GM19395 (cell line): ENCODE results near the gene KRTAP1-1.
"Not testable (repeated sequence)": the region's sequence is repeated elsewhere in the genome, so short reads cannot be mapped to it uniquely, and the experiment has no call there.

Experiments
- ATAC-seq: cut with Tn5 transposase; IDR thresholded peaks from one replicate; pipeline ENCODE4 v1.9.1; 2021; ENCODE audit warnings: mild to moderate bottlenecking, moderate library complexity; ENCODE audit not compliant: unreplicated experiment

Gene KRTAP1-1

DNA sequence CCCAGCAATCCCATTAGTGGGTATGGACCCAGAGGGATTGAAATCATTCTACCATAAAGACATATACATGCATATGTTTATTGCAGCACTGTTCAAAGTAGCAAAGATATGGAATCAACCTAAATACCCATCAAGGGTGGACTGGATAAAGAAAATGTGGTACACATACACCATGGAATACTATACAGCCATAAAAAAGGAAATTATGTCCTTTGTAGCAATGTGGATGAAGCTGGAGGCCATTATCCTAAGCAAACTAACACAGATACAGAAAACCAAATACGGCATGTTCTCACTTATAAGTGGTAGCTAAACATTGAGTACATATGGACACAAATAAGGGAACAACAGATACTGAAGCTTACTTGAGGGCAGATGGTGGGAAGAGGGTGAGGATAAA lies 16.3 kb upstream of the KRTAP1-1 start:
- ATAC-seq: no peak

GRCh38 chr17:41055130-41055529 lies 13.9 kb upstream of the KRTAP1-1 start, which contains the start of gene KRTAP2-2:
Gene KRTAP2-2 (minus strand): TSS chr17:41055230. CDS start chr17:41055211, 19 bp downstream.
- ATAC-seq: not testable (repeated sequence)

DNA sequence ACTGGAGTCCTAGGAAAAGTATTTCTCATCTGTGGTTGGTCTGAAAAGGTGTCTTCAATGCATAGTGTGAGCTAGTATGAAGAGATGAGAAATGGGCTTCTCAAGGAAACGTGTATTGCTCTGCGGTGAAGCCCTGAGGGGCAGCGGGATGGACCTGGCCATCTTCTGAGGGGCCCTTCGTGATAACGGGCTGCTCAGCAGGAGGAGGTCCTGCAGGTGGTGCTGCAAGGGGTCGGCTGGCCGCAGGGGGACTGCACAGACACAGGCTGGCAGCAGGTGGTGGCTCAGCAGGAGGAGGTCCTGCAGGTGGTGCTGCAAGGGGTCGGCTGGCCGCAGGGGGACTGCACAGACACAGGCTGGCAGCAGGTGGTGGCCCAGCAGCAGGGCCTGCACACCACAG lies 13.3 kb upstream of the KRTAP1-1 start:
- ATAC-seq: not testable (repeated sequence)

DNA sequence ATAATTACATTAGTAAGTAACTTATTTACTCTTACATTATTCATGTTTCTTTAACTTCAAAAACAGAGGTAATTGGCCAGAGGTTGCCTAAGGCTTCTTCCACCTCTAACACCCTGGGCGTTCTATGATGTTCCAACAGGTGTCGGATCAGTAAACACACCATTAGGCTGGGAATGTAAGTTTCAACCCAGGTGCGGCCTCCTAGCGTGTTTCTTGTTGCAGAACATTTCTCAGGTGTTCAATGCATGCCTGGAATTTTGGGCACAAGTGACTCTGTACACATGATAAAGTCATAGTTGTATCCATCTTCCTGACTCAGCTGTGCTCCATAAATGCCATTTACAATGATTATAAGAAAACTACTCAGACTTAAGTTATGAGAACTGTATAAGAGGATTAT lies 12.8 kb upstream of the KRTAP1-1 start:
- ATAC-seq: no peak

DNA sequence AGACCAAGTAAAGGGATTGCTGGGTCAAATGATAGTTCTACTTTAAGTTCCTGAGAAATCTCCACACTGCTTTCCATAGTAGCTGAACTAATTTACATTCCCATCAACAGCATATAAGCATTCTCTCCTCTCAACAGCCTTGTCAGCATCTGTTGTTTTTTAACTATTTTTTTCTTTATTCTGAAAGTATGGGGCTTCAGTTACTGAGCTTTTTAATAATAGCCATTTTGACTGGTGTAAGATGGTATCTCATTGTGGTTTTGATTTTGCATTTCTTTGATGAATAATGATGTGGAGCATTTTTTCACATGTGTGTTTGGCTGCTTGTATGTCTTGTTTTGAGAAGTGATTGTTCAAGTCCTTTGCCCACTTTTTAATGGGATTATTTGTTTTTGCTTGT lies 11.3 kb upstream of the KRTAP1-1 start:
- ATAC-seq: no peak

DNA sequence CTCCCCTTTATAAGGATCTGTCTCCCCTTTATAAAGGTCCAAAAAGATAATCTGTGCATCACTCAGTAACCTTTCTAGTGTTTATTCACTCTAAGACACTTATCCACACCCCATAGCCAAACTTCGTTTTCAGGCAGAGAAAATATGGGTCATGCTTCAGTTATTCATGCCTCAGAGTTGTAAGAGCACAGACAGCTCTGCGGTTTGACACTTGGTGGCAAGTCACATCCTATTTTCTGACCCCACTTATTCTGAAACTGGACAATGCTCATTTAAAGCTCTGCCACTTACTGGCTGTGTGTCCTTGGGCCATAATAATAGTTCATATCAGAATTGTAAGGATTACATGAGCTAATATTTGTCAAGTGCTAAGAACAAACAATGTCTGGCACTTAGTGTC lies 7.9 kb upstream of the KRTAP1-1 start:
- no peak for ATAC-seq

GRCh38 chr17:41048441-41048840 lies 7.2 kb upstream of the KRTAP1-1 start:
- ATAC-seq: no peak

GRCh38 chr17:41046735-41047465 lies 5.7 kb upstream of the KRTAP1-1 start, which contains the start of gene KRTAP2-1:
Gene KRTAP2-1 (minus strand): TSS chr17:41047316. CDS start chr17:41047267, 49 bp downstream.
- ATAC-seq: not testable (repeated sequence)

DNA sequence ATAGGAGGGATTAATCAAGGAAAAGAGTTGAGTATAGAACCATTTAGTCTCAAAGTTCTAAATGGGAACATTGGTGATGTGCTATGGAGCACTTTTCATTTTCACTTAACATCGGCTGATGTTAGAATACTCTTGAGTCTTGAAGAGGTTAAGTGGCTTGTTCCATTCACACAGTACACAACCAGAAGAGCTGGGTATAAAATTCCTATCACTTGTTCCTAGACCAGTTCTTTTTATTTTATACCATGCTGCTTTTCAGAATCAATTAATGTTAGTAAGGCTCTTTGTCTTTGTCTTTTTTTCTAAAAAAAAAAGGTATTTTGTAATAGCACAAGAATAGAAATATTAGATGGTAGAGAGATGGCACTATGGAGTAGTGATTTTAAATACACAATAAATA lies 1.7 kb upstream of the KRTAP1-1 start:
- ATAC-seq: no peak

GRCh38 chr17:41037853-41038350 lies 3.3 kb downstream of the KRTAP1-1 start:
- ATAC-seq: no peak

- not testable (repeated sequence) for ATAC-seq
These were observed 6.8 kb downstream of the KRTAP1-1 start, which contains the start of gene KRTAP1-3 for GRCh38 chr17:41034346-41034935. Gene KRTAP1-3 (minus strand): TSS chr17:41034874. CDS start chr17:41034821, 53 bp downstream.

GRCh38 chr17:41029633-41030245 lies 11.5 kb downstream of the KRTAP1-1 start, which contains the start of gene KRTAP1-4:
Gene KRTAP1-4 (minus strand): TSS chr17:41030195. CDS start chr17:41030078, 117 bp downstream.
- no peak for ATAC-seq

DNA sequence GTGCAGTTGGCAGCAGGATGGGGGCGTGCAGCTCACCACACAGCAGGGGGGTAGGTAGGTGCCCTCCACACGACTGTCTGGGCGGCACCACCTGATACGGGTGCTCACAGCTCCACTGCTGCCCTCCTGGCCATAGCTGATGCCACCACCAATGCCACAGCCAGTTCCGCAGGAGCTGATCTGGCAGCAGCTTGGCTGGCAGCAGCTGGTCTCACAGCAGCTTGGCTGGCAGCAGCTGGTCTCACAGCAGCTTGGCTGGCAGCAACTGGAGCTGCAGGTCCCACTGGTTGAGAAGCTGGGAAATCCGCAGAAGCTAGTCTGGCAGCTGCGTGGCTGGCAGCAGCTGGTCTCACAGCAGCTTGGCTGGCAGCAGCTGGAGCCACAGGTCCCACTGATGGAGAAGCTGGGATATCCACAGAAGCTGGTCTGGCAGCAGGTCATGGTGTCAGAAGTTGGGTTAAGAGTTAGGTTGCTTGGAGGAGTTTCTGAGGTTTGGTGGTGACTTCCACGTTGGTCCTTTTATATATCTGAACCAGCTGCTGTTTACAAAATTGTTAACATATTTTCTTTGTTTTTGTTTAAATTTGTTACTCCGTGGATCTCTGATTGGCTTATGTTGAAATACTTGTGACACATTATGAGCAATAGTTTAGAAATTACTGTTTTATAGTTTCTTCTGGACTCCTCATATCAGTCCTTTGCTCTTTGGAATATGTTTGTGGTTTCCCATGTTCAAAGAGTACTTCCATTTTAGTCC lies 14.4 kb downstream of the KRTAP1-1 start, which contains the start of gene KRTAP1-5:
Gene KRTAP1-5 (minus strand): TSS at position 494 of the 757 bp plus-strand sequence. CDS start 53 bp downstream, at position 441.
- ATAC-seq: no peak

DNA sequence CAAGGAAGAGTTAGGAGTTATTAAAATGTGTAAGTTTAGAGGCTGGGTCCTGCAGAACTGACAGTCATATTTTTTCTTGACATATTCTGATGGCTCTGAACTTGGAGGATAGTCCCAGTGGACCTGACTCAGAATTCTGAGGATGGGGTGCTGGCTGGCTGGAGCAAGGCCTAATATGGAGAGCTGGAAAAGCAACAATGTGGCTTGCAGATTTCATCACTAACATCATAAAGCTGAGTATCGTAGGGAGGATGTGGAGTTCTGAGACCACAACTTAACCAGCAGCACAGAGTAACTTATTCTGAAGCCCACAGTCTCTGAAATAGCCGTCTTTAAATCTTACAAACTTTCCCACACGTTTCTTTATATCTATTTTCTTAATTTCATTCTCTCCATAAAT lies 16.6 kb downstream of the KRTAP1-1 start:
- ATAC-seq: no peak

GRCh38 chr17:41020336-41020735 lies 20.9 kb downstream of the KRTAP1-1 start:
- ATAC-seq: no peak

DNA sequence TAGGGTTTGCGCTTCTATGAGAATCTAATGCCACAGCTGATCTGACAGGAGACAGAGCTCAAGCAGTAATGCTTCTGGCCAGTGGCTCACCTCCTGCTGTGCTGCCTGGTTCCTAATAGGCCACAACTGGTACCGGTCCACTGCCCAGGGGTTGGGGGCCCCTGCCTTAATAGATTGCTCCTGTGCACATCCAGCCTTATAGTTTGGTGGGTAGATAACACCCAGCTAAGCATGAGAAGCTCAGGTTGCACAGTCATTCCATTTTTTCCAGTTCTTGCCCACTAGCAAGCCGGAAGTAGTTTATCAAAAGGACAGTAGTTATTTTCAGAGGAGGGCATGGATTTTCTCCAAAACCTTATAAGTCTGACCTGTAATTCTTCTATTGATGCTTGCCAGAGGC lies 21.8 kb downstream of the KRTAP1-1 start:
- ATAC-seq: no peak

DNA sequence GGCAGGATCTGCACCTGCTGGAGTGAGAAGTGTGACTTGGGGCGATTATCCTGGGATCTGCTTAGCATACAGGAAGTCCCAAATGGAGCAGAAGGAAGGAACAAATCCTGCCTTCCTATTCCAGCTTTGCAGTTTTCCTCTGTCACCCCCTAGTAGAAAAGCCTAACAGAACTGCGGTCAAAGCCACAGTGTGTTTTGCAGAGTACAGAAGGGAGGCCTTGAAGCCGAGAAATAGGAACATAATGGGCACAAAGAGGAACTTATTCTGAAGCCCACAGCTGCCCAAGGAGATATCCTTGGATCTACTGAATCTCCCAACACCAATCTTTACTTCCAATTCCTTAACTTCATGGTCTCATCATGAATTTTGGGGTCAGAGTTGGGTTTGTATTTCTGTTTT lies 22.7 kb downstream of the KRTAP1-1 start:
- ATAC-seq: no peak

- no peak for ATAC-seq
These were observed 24.6 kb downstream of the KRTAP1-1 start for GRCh38 chr17:41016578-41017215.

- ATAC-seq: no peak
These were observed 25.8 kb downstream of the KRTAP1-1 start for GRCh38 chr17:41015454-41015853.

- no peak for ATAC-seq
These were observed 27.6 kb downstream of the KRTAP1-1 start for GRCh38 chr17:41013606-41014005.
